HG02759 (cell line): ENCODE measurements around the gene EHMT1.
"Not testable (repeated sequence)": the region's sequence is repeated elsewhere in the genome, so short reads cannot be mapped to it uniquely, and the experiment has no call there.

Experiments used
- ATAC-seq: cut with Tn5 transposase; IDR thresholded peaks from one replicate; pipeline ENCODE4 v1.9.1; 2021; ENCODE audit warnings: mild to moderate bottlenecking, moderate library complexity; ENCODE audit not compliant: unreplicated experiment

Gene EHMT1

DNA sequence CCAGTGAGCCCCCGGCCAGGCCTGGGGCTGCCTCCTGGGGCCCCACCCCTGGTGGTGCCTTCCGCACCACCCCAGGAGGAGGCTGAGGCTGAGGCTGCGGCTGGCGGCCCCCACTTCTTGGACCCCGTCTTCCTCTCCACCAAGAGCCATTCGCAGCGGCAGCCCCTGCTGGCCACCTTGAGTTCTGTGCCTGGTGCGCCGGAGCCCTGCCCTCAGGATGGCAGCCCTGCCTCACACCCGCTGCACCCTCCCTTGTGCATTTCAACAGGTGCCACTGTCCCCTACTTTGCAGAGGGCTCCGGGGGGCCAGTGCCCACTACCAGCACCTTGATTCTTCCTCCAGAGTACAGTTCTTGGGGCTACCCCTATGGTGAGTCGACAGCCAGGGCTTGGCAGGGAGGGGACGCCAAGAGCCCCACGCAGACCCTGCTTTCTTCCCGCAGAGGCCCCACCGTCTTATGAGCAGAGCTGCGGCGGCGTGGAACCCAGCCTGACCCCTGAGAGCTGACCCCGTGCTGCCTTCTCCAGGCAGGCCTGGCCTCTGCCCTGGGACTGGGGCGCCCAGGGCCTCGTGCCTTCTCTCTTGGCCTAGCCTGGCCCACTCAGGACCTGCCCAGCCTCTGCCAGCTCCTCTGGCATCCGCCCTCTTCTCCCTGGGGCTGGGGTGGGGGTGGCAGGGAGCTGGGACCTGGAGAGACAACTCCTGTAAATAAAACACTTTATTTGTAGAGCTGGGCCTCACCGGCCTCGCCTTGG lies 4.0 kb upstream of the EHMT1 start:
- no peak for ATAC-seq

DNA sequence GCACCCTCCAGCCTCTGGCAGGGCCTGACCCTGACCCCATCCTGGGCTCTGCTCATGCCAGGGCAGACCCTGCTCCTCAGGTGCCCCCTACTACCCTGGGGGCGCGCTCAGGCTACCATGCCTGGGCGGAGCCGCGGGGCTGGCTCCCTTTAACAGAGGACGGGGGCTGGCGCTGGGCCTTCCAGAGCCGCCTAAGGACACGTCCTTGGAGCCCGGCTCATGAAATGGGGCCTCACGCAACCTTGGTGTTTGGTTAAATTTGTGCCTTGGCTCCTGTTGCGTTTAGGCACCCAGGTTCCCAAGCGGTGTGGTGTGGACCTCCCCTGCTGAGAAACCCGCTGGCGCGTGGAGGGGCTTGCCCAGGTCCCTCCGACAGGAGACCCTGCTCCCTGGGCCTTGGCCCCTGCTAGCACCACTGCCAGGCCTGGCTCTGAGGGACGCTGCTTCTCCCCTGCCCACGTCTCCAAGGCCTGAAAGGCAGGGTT lies 3.4 kb upstream of the EHMT1 start:
- ATAC-seq, result no peak

DNA sequence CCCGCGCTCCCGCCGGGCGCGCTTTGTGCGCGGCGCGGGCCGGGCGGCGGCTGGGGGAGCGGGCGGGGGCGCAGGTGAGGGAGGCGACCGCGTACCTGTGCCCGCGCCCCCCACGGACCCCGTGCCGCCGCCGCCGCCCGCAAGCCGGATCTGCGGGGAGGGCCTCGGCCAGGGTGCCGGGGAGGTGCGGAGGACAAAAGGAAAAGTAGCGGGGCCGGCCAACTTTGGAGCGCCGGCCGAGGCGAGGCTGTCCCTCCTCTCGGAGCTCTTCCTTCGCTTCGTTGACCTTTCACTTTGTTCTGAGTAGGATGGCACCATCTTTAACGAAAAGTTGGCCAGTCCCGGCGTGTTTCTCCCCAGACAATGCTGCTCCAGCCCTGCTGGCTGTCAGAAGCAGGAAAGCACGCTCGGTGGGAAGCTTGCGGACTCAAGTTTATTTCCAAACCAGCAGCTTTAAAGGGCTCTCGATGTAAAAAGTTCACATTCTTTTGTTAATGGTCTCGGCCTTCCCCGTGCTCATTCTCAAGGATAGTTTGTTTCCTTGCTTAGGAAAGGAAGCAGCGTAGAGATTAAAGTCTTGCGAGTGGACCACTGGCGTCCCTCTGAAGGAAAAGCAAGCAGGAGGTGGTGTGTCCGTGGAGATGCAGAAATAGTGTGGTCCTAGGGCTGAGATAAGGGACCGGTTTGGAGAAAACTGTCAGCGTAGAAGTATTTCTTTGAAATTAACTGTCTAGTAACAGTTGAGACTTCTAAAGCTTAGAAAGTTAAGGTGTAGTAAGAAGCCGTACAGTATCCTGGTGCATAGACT lies 639 bp downstream of the EHMT1 start:
- peak; percentile 21 for ATAC-seq

DNA sequence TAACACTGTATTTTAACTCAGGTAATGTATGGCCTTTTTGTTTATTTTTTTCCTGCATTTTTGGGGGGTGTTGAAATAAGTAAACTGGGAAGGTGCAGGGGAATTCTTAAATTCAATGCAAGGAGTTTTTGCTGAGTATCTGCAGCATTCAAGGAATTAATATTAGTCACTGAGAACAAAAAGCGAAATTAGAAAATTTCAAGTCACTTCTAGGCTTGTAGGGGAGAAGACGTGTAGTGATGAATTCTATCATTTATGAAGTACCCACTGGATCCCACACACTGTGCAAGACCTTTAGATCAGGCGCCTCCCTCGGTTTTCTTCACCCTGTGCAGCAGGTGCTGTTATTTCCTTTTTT lies 1.2 kb downstream of the EHMT1 start:
- ATAC-seq, result no peak

DNA sequence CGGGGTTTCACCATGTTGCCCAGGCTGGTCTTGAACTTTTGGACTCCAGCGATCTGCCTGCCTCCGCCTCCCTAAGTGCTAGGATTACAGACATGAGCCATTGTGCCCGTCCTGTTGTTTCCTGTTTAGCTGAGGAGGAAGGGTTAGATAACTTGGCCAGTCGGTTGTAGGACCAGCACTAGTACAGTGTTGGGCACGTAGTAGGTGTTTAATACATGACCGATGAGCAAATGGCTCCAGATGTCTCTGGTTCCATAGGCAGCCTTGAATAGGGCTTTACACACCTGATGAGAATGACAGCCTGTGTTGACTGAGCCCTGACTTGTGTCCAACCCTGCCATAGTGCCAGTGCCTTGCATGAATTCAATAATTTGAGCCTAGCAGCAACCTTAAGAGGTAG lies 1.8 kb downstream of the EHMT1 start:
- ATAC-seq, result no peak

DNA sequence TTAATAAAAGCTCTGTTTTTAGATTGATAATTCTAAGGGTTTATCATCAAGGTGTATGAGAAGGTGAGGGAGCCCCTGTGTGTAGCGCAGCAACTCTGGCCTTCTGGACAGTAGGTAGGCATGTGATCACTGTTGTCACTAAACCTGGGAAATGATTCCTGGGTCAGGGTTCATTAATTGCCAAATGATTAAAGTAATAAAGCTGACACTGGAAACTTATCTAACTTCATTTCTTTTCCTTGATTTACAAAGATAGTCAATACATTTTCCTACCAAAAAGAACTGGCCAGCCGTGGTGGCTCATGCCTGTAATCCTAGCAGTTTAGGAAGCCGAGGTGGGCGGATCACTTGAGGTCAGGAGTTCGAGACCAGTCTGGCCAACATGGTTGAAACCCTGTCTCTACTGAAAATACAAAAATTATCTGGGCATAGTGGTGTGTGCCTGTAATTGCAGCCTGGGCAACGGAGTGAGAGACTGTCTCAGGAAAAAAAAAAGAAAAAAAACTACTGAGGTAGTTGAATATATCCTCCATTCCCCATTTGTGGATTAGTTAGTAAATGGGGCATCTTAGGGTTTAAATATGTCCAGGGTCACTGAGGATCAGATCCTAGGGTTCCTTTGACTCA lies 2.4 kb downstream of the EHMT1 start:
- ATAC-seq, result no peak

DNA sequence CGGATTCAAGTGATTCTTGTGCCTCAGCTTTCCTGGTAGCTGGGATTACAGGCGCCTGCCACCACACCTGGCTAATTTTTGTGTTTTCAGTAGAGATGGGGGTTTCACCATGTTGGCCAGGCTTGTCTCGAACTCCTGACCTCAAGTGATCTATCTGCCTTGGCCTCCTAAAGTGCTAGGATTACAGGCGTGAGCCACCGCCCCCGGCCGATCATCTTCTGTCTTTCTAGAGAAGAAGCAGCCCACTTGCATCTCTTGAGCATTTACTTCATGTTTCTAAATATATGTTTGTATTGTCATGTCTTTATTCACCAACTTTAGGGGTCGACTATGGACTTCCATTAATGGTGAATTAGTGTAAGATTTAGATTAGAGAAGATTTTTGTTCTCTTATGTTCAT lies 3.4 kb downstream of the EHMT1 start:
- not testable (repeated sequence) for ATAC-seq

DNA sequence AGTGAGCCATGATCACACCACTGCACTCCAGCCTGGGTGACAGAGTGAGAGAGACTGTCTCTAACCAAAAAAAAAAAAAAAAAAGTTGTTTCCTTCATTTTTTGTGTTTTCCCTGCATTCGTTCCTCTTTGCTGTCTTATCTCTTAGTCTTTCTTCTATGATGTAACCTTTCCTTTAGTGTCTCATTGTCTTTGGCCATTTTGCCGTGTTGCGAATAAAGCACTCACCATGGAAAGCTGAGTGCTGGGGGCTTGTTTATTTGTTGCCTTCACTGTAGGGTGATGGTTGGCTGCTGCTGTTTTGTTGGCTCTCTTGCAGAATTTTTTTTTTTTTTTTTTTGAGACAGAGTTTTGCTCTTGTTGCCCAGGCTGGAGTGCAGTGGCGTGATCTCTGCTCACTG lies 7.7 kb downstream of the EHMT1 start:
- ATAC-seq, result no peak

DNA sequence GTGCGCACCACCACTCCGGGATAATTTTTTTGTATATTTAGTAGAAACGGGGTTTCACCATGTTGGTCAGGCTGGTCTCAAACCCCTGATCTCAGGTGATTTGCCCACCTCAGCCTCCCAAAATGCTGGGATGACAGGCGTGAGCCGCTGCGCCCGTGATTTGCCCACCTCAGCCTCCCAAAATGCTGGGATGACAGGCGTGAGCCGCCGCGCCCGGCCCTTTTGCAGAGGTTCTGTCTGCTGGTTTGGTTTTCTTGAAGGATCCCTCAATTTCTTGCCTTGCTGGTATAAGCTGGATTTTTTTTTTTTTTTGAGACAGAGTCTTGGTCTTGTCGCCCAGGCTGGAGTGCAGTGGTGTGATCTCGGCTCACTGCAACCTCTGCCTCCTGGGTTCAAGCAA lies 8.6 kb downstream of the EHMT1 start:
- ATAC-seq, result not testable (repeated sequence)

DNA sequence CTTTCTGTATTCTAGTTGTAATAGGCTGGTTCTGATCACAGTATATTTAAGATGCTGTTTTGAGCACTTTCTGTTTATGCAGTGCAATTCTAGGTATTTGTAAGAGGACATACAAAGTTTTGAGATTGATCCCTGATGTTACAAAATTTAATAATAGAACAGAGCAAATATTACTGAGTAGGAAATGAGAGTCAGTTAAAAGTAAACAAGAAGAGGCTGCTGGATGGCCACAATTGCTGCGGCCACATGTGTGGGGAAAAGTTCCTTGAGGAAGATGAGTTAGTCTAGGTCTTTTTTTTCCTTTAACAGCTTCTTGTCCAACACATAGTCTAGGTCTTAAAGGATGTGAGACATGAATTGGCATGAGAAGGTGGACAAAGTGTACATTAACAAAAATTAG lies 11.3 kb downstream of the EHMT1 start:
- ATAC-seq, result no peak

DNA sequence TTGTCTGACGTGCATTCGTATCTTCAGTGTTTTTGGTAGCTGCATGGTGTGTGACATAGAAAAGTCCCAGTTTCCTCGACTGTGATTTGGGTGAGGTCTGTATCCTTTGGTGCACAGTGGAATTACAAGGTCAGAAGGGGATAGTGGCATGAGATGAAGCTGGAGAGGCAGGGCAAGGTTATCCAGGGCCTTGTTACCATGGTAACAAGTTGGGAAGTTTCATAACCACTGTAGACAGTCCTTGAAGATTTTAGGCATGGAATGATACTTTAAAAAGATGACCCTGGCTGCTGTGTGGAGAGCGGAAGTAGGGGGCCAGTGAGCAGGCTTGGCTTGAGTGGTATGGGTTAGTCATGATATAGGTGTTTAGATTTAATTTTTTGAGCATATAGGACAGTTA lies 11.9 kb downstream of the EHMT1 start:
- no peak for ATAC-seq

DNA sequence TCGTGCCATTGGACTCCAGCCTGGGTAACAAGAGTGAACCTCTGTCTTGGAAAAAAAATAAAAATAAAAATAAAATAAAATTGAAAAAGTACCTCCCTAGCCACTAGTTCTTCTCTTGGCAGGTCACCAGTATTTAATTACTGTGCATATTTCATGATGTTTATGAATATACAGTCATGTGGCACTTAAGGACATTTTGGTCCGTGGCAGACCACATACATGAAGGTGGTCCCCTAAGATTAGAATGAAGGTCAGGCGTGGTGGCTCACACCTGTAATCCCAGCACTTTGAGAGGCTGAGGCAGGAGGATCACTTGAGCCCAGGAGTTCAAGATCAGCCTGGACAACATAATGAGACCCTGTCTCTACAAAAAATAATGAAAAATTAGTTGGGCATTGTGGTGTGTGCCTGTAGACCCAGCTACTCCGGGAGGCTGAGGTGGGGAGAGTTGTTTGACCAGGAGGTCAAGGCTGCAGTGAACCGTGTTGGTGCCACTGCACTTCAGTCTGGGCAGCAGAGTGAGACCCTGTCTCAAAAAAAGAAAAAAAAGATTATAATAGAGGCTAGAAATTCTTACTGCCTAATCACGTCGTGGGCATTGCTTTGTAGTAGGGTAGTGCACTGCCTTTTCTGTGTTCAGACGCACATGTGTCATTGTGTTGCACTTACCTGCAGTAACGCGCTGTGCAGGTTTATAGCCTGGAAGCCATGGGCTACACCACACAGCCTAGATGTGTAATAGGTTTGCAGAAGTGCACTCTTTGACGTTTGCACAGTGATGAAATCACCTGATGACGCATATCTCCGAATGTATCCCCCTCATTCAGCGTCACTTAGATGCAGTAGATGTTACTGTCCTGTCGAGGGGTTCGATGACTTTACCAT lies 12.8 kb downstream of the EHMT1 start:
- ATAC-seq, result no peak

DNA sequence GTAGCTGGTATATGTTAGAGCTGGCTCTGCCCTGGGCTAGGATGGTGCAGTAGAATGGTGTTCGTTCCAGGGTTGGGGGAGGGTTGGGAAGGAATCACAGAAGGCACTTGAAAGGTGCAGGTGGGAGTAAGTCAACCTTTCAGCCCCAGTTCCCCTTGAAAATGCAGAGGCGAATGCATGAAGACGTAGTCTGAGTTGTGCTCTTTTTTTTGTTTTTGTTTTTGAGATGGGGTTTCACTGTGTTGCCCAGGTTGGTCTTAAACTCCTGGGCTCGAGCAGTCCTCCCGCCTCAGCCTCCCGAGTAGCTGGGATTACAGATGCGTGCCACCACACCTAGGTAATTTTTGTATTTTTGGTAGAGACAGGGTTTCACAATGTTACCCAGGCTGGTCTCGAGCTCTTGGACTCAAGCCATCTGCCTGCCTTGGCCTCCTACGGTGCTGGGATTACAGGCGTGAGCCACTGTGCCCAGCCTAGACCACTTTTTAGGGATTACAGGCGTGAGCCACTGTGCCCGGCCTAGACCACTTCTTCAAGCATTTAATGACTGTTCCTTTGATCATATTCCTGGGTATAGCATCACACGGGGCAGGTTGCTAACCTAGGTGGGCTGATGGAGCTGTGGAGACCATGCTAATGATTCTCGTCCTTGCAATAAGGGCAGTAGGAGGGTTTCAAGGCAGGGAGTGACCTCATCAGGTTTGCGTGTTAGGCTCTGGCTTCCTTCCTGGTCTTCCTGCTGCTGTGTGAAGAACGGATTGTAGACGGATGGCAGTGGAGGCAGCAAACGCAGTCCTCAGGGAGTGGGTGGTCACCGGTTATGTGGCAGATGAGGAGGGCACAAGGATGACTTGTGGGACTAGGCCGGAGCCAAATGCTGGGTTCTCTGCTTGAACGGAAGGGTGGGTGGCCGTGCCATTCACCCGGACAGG lies 13.7 kb downstream of the EHMT1 start:
- no peak for ATAC-seq

DNA sequence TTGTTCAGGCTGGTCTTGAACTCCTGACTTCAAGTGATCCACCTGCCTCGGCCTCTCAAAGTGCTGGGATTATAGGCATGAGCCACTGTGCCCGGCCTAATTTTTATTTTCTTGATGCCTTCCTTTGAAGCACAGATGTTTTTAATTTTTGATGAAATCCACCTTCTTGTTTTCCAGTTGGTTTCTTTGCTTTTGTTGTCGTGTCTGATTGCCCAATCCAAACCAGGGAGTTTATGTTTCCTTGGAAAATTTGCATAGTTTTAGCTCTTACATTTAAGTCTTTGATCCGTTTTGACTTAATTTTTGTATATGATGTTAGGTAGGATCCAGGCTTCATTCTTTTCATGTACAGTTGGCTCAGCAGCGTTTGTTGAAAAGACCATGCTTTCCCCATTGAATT lies 15.2 kb downstream of the EHMT1 start:
- no peak for ATAC-seq

DNA sequence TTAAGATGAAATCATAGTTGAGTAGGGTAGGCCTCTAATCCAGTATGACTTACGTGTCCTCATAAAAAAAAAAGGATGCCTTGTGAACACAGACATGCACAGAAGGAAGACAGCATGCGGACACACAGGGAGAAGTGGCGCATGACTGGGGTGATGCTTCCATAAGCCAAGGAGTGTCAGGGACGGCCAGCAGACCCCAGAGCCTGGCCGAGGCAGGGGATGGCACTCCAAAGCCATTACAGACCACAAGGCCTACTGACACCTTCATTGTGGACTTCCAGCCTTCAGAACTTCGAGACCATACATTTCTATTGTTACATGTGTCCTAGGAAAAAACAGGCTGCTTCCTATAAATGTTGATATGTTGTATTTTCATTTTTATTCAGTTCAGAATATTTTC lies 19.9 kb downstream of the EHMT1 start:
- no peak for ATAC-seq

DNA sequence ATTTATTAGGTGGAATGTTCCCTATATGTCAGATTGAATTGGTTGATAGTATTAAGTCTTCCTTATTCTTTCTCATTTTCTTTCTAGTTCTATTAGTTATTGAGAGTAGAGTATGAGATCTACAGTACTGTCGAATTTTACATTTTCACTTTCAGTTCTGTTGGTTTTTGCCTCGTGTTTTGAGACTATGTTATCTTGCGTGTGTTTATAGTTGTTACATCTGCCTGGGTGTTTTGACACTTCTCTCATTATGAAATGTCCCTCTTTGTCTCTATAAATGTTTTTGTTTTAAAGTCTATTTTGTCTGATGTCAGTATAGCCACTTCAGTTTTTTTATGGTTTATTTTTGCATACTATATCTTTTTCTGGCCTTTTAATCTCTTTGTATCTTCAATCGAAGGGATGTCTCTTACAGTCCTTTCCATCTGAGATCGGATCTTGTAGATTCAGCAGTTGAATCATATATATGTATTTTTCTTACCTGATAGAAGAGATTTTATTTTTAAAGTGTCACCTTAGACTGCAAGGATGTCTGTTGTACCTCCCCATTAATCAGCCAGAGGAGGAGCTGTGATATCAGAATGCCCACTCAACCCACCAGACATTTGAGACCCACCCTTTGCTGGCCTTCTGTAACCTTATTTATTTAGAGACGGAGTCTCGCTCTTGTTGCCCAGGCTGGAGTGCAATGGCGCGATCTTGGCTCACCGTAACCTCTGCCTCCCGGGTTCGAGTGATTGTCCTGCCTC lies 20.7 kb downstream of the EHMT1 start:
- ATAC-seq, result no peak

DNA sequence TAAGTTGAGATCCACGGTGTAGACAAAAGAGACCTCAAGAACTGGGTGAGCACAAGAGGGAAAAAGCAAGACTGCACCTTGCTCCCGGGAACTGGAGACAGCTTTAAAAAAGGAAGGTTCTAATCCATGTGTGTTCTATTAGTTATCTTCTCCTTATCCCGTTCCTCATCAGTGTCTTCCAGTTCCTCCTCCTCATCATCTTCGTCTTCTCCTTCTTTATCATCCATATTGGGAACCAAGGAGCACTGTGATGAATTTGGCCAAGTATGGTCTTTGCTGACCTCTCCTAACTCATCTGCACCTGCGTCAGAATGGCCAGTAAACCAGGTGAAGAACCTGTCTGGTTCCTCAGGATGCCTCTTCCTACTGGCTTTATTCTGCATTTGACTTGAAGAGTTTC lies 22.1 kb downstream of the EHMT1 start:
- no peak for ATAC-seq

DNA sequence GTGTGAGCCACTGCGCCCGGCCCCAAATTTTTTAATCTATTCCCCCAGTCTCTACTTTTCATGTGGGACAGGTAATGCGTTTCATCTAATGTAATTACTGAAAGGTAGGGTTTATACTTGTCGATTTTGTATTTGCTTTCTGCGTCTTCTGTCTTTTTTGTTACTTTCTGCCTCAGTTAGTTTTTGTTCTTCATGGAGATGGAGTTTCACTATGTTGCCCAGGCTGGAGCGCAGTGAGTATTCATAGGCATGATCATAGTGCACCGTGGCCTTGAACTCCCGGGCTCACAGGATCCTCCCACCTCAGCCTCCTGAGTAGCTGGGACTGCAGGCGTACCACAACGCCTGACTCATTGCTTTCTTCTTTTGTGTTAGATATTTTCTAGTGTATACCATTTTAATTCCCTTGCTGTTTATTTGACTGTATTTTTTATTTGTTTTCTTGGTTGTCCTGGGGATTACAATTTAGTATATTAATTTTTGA lies 23.4 kb downstream of the EHMT1 start:
- ATAC-seq, result no peak

DNA sequence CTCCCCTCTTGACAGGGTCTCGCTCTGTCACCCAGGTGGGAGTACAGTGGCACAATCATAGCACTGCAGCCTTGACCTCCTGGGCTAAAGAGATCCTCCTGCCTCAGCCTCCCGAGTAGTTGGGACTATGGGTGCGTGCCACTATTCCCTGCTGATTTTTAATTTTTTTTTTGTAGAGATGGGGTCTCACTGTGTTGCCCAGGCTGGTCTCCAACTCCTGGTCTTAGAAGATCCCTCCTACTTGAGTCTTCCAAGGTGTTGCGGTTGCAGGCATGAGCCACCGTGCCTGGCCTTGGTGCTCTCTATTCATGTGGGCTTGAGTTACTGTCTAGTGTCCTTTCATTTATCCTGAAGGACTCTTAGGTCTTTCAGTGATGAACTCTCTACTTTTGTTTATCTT lies 24.1 kb downstream of the EHMT1 start:
- no peak for ATAC-seq
